ENCODE data around the gene ARID3A. TPM values are rescaled to one million over a fixed set of nuclear protein-coding genes. Genes with fewer than 3 reads are reported as not detected.

ARID3A gene
- total and polyA plus RNA-seq, 2 of the 13 experiments (the other 11 are each of a cell fraction or from before 2014, with no cell fraction given), result 71.3 to 77.9 TPM

DNA sequence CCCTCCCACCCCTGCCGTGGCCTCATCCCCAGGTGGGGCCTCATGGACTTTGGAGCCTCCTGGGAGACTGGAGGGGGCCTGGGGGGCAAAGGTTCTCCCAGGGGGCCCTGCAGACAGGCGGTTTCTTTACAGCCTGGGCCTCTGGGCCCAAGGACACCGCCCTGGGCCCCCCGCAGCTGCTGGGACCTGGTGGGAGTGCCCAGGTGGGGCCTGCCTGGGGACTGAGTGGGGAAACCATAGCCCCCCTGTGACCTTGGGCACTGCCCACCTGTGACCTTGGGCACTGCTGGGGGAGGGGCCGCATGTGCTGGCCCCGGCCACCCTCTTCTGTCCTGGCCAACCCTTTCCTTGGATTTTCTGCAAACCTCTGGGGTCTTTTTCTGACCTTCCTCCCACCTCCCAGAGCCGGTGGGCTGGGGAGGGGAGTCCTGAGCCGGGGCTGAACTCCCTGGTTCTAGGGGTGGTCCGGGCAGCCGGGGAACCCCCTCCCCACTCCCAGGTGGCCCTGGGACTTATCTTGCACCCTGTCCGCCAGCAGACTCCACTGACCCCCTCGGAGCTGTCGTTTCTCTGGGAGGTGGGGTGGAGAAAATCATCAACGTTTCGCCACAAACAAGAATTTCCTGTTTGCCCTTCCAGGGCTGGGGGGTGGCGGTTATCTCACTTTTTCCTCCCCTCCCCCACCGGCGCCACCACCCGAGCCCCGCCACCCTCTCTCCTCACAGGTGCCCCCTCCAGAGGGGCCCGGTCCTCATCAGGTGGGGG, 27.0 kb downstream of the ARID3A start (continued):
- TF ChIP-seq MAFG (CRISPR knock-in tag; IDR thresholded peaks at IDR 0.05) (no peak), PPARG (CRISPR knock-in tag; conservative IDR thresholded peaks at IDR 0.05) (peak; percentile 75), TBX3 (IDR thresholded peaks at IDR 0.05; ENCODE audit: borderline replicate concordance) (peak; percentile 74; the same call in 1 of the 2 replicates), MXD4 (CRISPR knock-in tag; IDR thresholded peaks at IDR 0.05) (peak; percentile 62), NRL (CRISPR knock-in tag; IDR thresholded peaks at IDR 0.05; ENCODE audit: borderline replicate concordance) (no peak), GATAD1 (CRISPR knock-in tag; IDR thresholded peaks at IDR 0.05) (peak; percentile 75), ZNF501 (CRISPR knock-in tag; IDR thresholded peaks at IDR 0.05) (0 out of 2 replicates have a peak, but pooled peaks have one; percentile 12), EP300 (IDR thresholded peaks at IDR 0.05; ENCODE audit: low read depth in 2 of 2, low read length in 2 of 2) (peak; percentile 98 to 99), EP300 (CRISPR knock-in tag; IDR thresholded peaks at IDR 0.05; ENCODE audit: borderline replicate concordance) (peak; percentile 99), TOPORS (CRISPR knock-in tag; IDR thresholded peaks at IDR 0.05) (peak; percentile 67; the same call in 1 of the 2 replicates), ZFP36L2 (CRISPR knock-in tag; IDR thresholded peaks at IDR 0.05) (no peak), SOX6 (IDR thresholded peaks at IDR 0.05) (no peak), SOX6 (CRISPR knock-in tag; IDR thresholded peaks at IDR 0.05) (peak; percentile 93), FOXP1 (IDR thresholded peaks at IDR 0.05) (peak; percentile 18; the same call in 1 of the 2 replicates), FOXP1 (CRISPR knock-in tag; IDR thresholded peaks at IDR 0.05) (peak; percentile 87), ZNF225 (CRISPR knock-in tag; IDR thresholded peaks at IDR 0.05) (0 out of 2 replicates have a peak, but pooled peaks have one; percentile 59), ZNF773 (CRISPR knock-in tag; IDR thresholded peaks at IDR 0.05; ENCODE audit: borderline replicate concordance) (no peak), ZNF20 (CRISPR knock-in tag; IDR thresholded peaks at IDR 0.05) (peak; percentile 81; the same call in 1 of the 2 replicates), ZFX (CRISPR knock-in tag; IDR thresholded peaks at IDR 0.05; ENCODE audit: low read depth) (peak; percentile 80), XBP1 (CRISPR knock-in tag; IDR thresholded peaks at IDR 0.05) (0 out of 2 replicates have a peak, but pooled peaks have one; percentile 41), TAF1 (CRISPR knock-in tag; IDR thresholded peaks at IDR 0.05) (peak; percentile 39; the same call in 1 of the 2 replicates)
- TF ChIP-seq, protein P1, sequence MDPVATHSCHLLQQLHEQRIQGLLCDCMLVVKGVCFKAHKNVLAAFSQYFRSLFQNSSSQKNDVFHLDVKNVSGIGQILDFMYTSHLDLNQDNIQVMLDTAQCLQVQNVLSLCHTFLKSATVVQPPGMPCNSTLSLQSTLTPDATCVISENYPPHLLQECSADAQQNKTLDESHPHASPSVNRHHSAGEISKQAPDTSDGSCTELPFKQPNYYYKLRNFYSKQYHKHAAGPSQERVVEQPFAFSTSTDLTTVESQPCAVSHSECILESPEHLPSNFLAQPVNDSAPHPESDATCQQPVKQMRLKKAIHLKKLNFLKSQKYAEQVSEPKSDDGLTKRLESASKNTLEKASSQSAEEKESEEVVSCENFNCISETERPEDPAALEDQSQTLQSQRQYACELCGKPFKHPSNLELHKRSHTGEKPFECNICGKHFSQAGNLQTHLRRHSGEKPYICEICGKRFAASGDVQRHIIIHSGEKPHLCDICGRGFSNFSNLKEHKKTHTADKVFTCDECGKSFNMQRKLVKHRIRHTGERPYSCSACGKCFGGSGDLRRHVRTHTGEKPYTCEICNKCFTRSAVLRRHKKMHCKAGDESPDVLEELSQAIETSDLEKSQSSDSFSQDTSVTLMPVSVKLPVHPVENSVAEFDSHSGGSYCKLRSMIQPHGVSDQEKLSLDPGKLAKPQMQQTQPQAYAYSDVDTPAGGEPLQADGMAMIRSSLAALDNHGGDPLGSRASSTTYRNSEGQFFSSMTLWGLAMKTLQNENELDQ (CRISPR knock-in tag; IDR thresholded peaks at IDR 0.05; ENCODE audit: borderline replicate concordance), result no peak
- TF ChIP-seq, protein P2, sequence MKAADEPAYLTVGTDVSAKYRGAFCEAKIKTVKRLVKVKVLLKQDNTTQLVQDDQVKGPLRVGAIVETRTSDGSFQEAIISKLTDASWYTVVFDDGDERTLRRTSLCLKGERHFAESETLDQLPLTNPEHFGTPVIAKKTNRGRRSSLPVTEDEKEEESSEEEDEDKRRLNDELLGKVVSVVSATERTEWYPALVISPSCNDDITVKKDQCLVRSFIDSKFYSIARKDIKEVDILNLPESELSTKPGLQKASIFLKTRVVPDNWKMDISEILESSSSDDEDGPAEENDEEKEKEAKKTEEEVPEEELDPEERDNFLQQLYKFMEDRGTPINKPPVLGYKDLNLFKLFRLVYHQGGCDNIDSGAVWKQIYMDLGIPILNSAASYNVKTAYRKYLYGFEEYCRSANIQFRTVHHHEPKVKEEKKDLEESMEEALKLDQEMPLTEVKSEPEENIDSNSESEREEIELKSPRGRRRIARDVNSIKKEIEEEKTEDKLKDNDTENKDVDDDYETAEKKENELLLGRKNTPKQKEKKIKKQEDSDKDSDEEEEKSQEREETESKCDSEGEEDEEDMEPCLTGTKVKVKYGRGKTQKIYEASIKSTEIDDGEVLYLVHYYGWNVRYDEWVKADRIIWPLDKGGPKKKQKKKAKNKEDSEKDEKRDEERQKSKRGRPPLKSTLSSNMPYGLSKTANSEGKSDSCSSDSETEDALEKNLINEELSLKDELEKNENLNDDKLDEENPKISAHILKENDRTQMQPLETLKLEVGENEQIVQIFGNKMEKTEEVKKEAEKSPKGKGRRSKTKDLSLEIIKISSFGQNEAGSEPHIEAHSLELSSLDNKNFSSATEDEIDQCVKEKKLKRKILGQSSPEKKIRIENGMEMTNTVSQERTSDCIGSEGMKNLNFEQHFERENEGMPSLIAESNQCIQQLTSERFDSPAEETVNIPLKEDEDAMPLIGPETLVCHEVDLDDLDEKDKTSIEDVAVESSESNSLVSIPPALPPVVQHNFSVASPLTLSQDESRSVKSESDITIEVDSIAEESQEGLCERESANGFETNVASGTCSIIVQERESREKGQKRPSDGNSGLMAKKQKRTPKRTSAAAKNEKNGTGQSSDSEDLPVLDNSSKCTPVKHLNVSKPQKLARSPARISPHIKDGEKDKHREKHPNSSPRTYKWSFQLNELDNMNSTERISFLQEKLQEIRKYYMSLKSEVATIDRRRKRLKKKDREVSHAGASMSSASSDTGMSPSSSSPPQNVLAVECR (CRISPR knock-in tag; IDR thresholded peaks at IDR 0.05; ENCODE audit: borderline replicate concordance), result peak; percentile 82; the same call in 1 of the 2 replicates
- TF ChIP-seq, protein P3, sequence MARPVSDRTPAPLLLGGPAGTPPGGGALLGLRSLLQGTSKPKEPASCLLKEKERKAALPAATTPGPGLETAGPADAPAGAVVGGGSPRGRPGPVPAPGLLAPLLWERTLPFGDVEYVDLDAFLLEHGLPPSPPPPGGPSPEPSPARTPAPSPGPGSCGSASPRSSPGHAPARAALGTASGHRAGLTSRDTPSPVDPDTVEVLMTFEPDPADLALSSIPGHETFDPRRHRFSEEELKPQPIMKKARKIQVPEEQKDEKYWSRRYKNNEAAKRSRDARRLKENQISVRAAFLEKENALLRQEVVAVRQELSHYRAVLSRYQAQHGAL (CRISPR knock-in tag; IDR thresholded peaks at IDR 0.05; ENCODE audit: not compliant biosample characterization), result no peak

Measured in HepG2 (cell line).